HCT116 (cell line): Measurements from ENCODE around the gene BEND7. TPM values are rescaled to one million over a fixed set of nuclear protein-coding genes. Genes with fewer than 3 reads are reported as not detected.
"Not testable (repeated sequence)": the region's sequence is repeated elsewhere in the genome, so short reads cannot be mapped to it uniquely, and the experiment has no call there.

Experiments used
- ATAC-seq: fragments of 200-7000 bp; cut with Tn5 transposase; 2 replicates; pipeline ENCODE4 v1.9.1; 2020; ENCODE audit warnings: mild to moderate bottlenecking, moderate library complexity
- BruUV-seq: library from RNA; stranded (reverse); fragments of 400-500 nt; replicated peaks from 2 replicates; lab custom pipeline; 2021; lab: Mats Ljungman, UMichigan
- CTCF ChIA-PET: fragments of 300-600 bp; sonication (Branson Sonifier 250); formaldehyde crosslinking; loops from one replicate; lab custom pipeline; 2021; ENCODE audit warnings: antibody characterized with exemption; lab: Charles Lee
- POLR2A ChIA-PET: fragments of 300-600, 350-600 bp; sonication (Branson Sonifier 250); formaldehyde crosslinking; loops from one replicate; lab custom pipeline; 2021; ENCODE audit warnings: antibody characterized with exemption; lab: Charles Lee
- RAD21 ChIA-PET, 2 experiments: fragments of 300-600 bp; sonication (Branson Sonifier 250); formaldehyde crosslinking; loops; one replicate each; lab custom pipeline; 2023; ENCODE audit warnings: low total read pairs in 2 of 2; ENCODE audit not compliant: uncharacterized antibody in 2 of 2, unreplicated experiment in 2 of 2, low non-redundant PET in 1 of 2; lab: Charles Lee
- DNase-seq: peaks from one replicate; pipeline ENCODE4 v3.0.0-alpha.2; 2010; ENCODE audit warnings: low read depth, low spot score
- H2AFZ ChIP-seq: fragments of 200-600 bp; shearing (Covaris generic), sonication (generic); 2 replicates; pipeline ENCODE4 v1.6.1; 2017; ENCODE audit warnings: low read depth, mixed run types, mixed read lengths, antibody characterized with exemption, low read length; ENCODE audit not compliant: poor library complexity, severe bottlenecking
- H3K27ac ChIP-seq: 2 replicates; pipeline ENCODE4 v1.5.1; 2012; ENCODE audit warnings: low read depth, low read length
- H3K27me3 ChIP-seq: fragments of 200-600 bp; sonication (generic); 2 replicates; pipeline ENCODE4 v1.6.1; 2016; ENCODE audit warnings: mixed run types, low read length, mixed read lengths; ENCODE audit not compliant: insufficient read depth
- H3K36me3 ChIP-seq, 2 experiments: fragments of 200-500 bp in 1 of 2; fragments of 200-600 bp in 1 of 2; sonication (Bioruptor generic) in 1 of 2; sonication (generic) in 1 of 2; 2 replicates each; pipeline versions ENCODE4 v1.5.1 to v1.6.1; 2014 to 2016; ENCODE audit warnings: low read length in 2 of 2, inconsistent platforms in 1 of 2, mixed read lengths in 1 of 2, mixed run types in 1 of 2; ENCODE audit not compliant: insufficient read depth in 2 of 2, control insufficient read depth in 1 of 2
- H3K4me1 ChIP-seq, 2 experiments: fragments of 200-600 bp in 1 of 2; sonication (generic) in 1 of 2; 2 replicates each; pipeline versions ENCODE4 v1.5.1 to v1.6.1; 2012 to 2017; ENCODE audit warnings: low read length in 2 of 2, inconsistent platforms in 1 of 2, mild to moderate bottlenecking in 1 of 2, mixed read lengths in 1 of 2, mixed run types in 1 of 2, moderate library complexity in 1 of 2; ENCODE audit not compliant: insufficient read depth in 2 of 2, control insufficient read depth in 1 of 2
- H3K4me2 ChIP-seq: fragments of 200-600 bp; sonication (generic); 2 replicates; pipeline ENCODE4 v1.6.1; 2017; ENCODE audit warnings: mixed run types, low read length, mixed read lengths
- H3K4me3 ChIP-seq, 2 experiments: fragments of 200-600 bp in 1 of 2; sonication (generic) in 1 of 2; replicated peaks in 1 of 2; 2 replicates each; pipeline ENCODE4 v1.5.1; 2011 to 2016; ENCODE audit warnings: low read length in 2 of 2, control low read depth in 1 of 2, low read depth in 1 of 2, mild to moderate bottlenecking in 1 of 2, mixed read lengths in 1 of 2, mixed run types in 1 of 2
- H3K79me2 ChIP-seq: fragments of 200-600 bp; sonication (generic); 2 replicates; pipeline ENCODE4 v1.6.1; 2017; ENCODE audit warnings: mild to moderate bottlenecking, mixed run types, low read length, moderate library complexity, mixed read lengths; ENCODE audit not compliant: insufficient read depth
- H3K9ac ChIP-seq: fragments of 200-600 bp; sonication (generic); 2 replicates; pipeline ENCODE4 v1.6.1; 2016; ENCODE audit warnings: low read length, mixed read lengths
- H3K9me2 ChIP-seq: fragments of 200-600 bp; sonication (generic), shearing (Covaris generic); 2 replicates; pipeline ENCODE4 v1.6.1; 2017; ENCODE audit warnings: mixed run types, mild to moderate bottlenecking, moderate library complexity; ENCODE audit not compliant: insufficient read depth
- H3K9me3 ChIP-seq, 2 experiments: fragments of 200-500 bp in 1 of 2; fragments of 200-600 bp in 1 of 2; sonication (Bioruptor generic) in 1 of 2; sonication (generic) in 1 of 2; 2 replicates each; pipeline ENCODE4 v1.6.1; 2014 to 2017; ENCODE audit warnings: low read length in 2 of 2, mixed read lengths in 2 of 2, inconsistent platforms in 1 of 2, low read depth in 1 of 2, mild to moderate bottlenecking in 1 of 2, mixed run types in 1 of 2, moderate library complexity in 1 of 2; ENCODE audit not compliant: control insufficient read depth in 1 of 2, insufficient read depth in 1 of 2
- H4K20me1 ChIP-seq: fragments of 200-600 bp; sonication (generic), shearing (Covaris generic); 2 replicates; pipeline ENCODE4 v1.6.1; 2017; ENCODE audit warnings: mixed run types, mild to moderate bottlenecking, moderate library complexity; ENCODE audit not compliant: insufficient read depth
- EGR1 ChIP-seq: IDR thresholded peaks from 2 replicates; pipeline ENCODE4 v1.6.1; 2012; ENCODE audit warnings: low read depth
- ELF1 ChIP-seq: IDR thresholded peaks from 2 replicates; pipeline ENCODE4 v1.6.1; 2012; ENCODE audit warnings: low read depth, borderline replicate concordance
- EZH2 ChIP-seq: fragments of 200-600 bp; sonication (generic); IDR thresholded peaks from 2 replicates; pipeline ENCODE4 v1.6.1; 2017; ENCODE audit warnings: antibody characterized with exemption, mixed run types
- EZH2phosphoT487 ChIP-seq: fragments of 200-600 bp; IDR thresholded peaks from 2 replicates; pipeline ENCODE4 v1.6.1; 2018; ENCODE audit warnings: antibody characterized with exemption, borderline replicate concordance
- FOSL1 ChIP-seq: IDR thresholded peaks from 2 replicates; pipeline ENCODE4 v1.6.1; 2012; ENCODE audit warnings: low read depth
- MAX ChIP-seq: IDR thresholded peaks from 2 replicates; pipeline ENCODE4 v1.6.1; 2012
- POLR2A ChIP-seq: IDR thresholded peaks from 2 replicates; pipeline ENCODE4 v1.7.0; 2011; ENCODE audit warnings: borderline replicate concordance; ENCODE audit not compliant: insufficient read depth, insufficient read length; ENCODE audit errors: extremely low read depth
- POLR2AphosphoS5 ChIP-seq: IDR thresholded peaks from 2 replicates; pipeline ENCODE4 v1.6.1; 2011; ENCODE audit warnings: mild to moderate bottlenecking, low read depth, low read length, moderate library complexity
- RAD21 ChIP-seq: IDR thresholded peaks from 2 replicates; pipeline ENCODE4 v1.6.1; 2012; ENCODE audit warnings: low read depth, mild to moderate bottlenecking
- SP1 ChIP-seq: IDR thresholded peaks from 2 replicates; pipeline ENCODE4 v1.6.1; 2012; ENCODE audit warnings: low read depth
- SRF ChIP-seq: IDR thresholded peaks from 2 replicates; pipeline ENCODE4 v1.6.1; 2012; ENCODE audit warnings: low read depth
- TCF7L2 ChIP-seq: IDR thresholded peaks from 2 replicates; pipeline ENCODE4 v1.7.0; 2011; ENCODE audit warnings: borderline replicate concordance, inconsistent platforms; ENCODE audit not compliant: insufficient read depth, insufficient read length; ENCODE audit errors: extremely low read depth
- ZFX ChIP-seq: fragments of 450-650 bp; IDR thresholded peaks from 2 replicates; pipeline ENCODE4 v1.6.1; 2017
- ZNF274 ChIP-seq: fragments of 200-500 bp; sonication (Bioruptor generic); IDR thresholded peaks from 2 replicates; pipeline ENCODE4 v1.6.1; 2014; ENCODE audit warnings: mild to moderate bottlenecking, low read depth, low read length, inconsistent platforms
- intact Hi-C: fragments of 100-400 bp; cut with micrococcal nuclease; formaldehyde crosslinking; loops from 2 replicates; pipeline ENCODE4 v1.10.0; 2022
- total RNA-seq: library from RNA; stranded (reverse); gene quantifications from one replicate; pipeline ENCODE4 v1.2.1, GENCODE V29; 2021; ENCODE audit not compliant: unreplicated experiment

The BEND7 gene
- total RNA-seq, 1 experiment from 2014 or later: 13.8 TPM

GRCh38 chr10:13404305-13404759, 124.5 kb downstream of the BEND7 start:
- no peak for TF ChIP-seq MAX
- no peak for TF ChIP-seq SRF
- TF ChIP-seq ELF1: no peak
- no peak for TF ChIP-seq POLR2AphosphoS5
- no peak for TF ChIP-seq RAD21
- no peak for TF ChIP-seq EZH2
- no peak for TF ChIP-seq EZH2phosphoT487
- no peak for TF ChIP-seq EGR1
- TF ChIP-seq POLR2A: no peak
- no peak for TF ChIP-seq ZFX
- TF ChIP-seq SP1: no peak
- TF ChIP-seq ZNF274: no peak
- TF ChIP-seq TCF7L2: no peak
- TF ChIP-seq FOSL1: no peak
- TF ChIP-seq, all 23 proteins: peak for 0
- POLR2A ChIA-PET: no interaction called here
- BruUV-seq: no TSS peak
- peaks cover 0 to 5% of the 10 kb centered on the region in 2 experiments; a peak in 1 of 4 replicates for H3K4me1 ChIP-seq
- H4K20me1 ChIP-seq: no peaks in the 10 kb centered on the region
- 0 out of 4 replicates have a peak, but pooled peaks cover 0 to 6% of the 10 kb centered on the region in 2 experiments for H3K9me3 ChIP-seq
- no peak overlapping the region for H3K4me2 ChIP-seq
- RAD21 ChIA-PET: no interaction called here
- no peak overlapping the region for H3K27ac ChIP-seq
- H2AFZ ChIP-seq: no peak overlapping the region
- H3K9me2 ChIP-seq: no peaks in the 10 kb centered on the region
- DNase-seq (no peak), ATAC-seq (no peak)
- intact Hi-C loops: no loop called here
- no peak overlapping the region for H3K9ac ChIP-seq
- H3K79me2 ChIP-seq: no peaks in the 10 kb centered on the region
- CTCF ChIA-PET: interaction anchor here (0.6 kb wide), 1 partner anchor 8 kb away, joined by 3 read pairs; no protein-coding TSS in a partner anchor
- no peaks in the 10 kb centered on the region for H3K27me3 ChIP-seq
- H3K4me3 ChIP-seq: no peak overlapping the region
- no peaks in the 10 kb centered on the region for H3K36me3 ChIP-seq

- H3K79me2 ChIP-seq, H3K36me3 ChIP-seq, ATAC-seq, RAD21 ChIA-PET, CTCF ChIA-PET, H3K9ac ChIP-seq, POLR2A ChIA-PET, H3K27ac ChIP-seq, H3K4me2 ChIP-seq, BruUV-seq, H3K4me3 ChIP-seq, H3K9me3 ChIP-seq, intact Hi-C loops, DNase-seq, H3K4me1 ChIP-seq, H4K20me1 ChIP-seq, H3K9me2 ChIP-seq, H2AFZ ChIP-seq, H3K27me3 ChIP-seq: not testable (repeated sequence)
Observed at GRCh38 chr10:13403426-13403825, 125.4 kb downstream of the BEND7 start.
